DMS114 treated with DMSO at 0.1 percent for 48 hours (cell line): ENCODE data around the gene VPS33B.

Source experiments
- DNase-seq: peaks from one replicate; lab custom pipeline; 2025; ENCODE audit not compliant: unreplicated experiment; lab: John Stamatoyannopoulos, UW

VPS33B gene

DNA sequence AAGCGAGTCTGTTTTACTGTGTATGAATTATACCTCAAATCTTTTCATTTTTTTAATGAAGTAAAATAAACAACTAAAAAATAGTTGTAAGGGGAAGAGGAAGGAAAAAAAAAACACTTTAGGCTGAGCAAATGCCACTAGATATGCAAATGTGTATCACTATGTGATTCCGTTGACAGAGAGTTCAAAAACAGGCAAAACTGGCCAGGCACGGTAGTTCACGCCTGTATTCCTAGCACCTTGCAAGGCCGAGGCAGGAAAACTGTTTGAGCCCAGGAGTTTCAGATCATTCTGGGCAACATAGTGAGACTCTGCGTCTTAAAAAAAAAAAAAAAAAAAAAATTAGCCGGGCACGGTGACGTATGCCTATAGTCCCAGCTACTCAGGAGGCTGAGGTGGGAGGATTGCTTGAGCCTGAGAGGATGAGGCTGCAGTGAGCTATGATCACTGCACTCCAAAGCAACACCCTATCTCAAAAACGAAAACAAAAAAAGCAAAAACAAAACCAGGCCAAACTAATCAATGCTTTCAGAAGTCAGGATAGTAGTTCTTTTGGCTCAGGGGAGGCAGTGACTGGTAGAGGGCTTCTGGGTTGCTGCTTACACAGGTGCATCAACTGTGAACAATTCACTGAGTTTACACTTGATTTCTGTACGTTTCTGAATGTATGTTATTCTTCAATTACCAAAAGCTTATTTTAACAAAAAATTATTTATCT is 35.4 kb downstream of the VPS33B start:
- no peak for DNase-seq

DNA sequence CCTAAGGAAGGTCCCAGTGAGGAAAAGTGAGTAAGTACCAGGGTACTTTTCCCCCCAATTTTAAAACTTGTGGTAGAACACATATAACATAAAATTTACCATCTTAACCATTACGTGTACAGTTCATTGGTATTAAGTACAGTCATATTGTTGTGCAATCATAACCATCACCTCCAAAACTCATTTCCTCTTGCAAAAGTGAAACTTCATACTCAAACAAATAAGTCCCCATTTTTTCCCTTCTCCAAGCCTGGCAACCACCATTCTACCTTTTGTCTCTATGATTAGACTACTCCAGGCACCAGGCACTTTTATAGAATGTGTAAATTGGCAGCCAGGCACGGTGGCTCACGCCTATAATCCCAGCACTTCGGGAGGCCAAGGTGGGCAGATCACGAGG is 40.3 kb downstream of the VPS33B start:
- DNase-seq, result no peak

DNA sequence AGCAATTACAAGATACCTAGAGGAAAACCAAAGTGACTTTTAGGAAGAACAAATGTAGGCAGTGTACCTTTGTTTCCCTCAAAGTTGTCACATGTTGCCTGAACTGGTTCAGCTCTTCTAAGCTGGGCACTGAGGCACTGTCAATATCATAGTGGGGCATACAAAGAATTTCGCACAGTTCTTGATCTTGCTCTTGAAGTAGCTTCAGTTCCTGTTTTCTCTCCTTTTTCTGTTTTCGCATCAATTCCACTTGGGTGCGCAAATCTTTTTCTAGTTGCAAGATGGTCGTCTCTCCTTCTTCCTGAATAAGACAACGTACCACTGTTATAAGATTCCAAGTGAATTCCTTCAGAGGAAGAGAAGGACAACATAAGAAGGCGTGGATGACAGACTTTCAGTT is 40.7 kb downstream of the VPS33B start:
- DNase-seq, result no peak

DNA sequence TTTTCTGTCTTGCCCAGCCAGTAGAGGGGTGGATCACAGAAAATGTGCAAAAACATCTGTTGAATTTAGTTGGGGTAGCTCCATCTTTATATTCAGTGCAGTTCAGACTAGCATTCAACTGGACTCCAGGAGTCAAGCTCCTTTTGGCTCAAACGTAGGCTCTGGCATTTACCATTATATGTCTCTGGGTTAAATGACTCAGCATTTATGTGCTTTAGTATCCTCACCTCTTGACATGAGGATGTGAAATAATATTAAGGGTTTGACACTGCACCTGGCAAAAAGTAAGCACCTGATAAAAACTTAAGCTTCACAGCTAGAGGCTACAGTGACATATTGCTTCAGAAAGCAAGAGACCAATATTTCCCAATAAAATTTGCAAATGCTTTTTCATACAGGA is 42.8 kb downstream of the VPS33B start:
- DNase-seq, result no peak

DNA sequence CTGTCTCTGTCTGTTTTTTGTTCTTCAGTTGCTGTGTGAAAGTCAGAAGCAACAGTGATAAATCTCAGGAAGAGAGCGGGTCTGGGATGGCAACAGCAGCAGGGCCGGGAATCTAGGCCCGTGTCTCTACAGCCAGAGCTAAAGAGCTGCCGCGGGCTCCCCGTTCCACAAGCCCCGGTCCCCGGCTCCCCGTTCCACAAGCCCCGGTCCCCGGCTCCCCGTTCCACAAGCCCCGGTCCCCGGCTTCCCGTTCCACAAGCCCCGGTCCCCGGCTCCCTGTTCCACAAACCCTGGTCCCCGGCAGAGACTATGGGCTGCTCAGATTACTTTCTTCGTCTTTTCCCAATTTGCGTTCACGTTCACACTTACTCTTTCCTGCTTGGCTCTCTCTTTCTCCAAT is 48.2 kb downstream of the VPS33B start:
- no peak for DNase-seq

DNA sequence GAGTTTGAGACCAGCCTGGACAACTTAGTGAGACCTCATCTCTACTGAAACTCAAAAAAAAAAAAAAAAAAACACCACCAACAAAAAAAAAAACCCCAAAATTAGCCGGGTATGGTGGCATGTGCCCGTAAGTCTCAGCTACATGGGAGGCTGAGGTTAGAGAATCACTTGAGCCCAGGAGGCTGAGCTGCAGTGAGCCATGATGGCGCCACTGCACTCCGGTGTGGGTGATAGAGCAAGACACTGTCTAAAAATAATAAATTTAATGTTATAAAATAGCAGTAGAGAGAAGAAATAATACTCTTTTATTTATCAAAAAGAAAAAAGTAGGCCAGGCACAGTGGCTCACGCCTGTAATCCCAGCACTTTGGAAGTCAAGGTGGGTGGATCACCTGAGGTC is 50.3 kb downstream of the VPS33B start:
- DNase-seq, result no peak

DNA sequence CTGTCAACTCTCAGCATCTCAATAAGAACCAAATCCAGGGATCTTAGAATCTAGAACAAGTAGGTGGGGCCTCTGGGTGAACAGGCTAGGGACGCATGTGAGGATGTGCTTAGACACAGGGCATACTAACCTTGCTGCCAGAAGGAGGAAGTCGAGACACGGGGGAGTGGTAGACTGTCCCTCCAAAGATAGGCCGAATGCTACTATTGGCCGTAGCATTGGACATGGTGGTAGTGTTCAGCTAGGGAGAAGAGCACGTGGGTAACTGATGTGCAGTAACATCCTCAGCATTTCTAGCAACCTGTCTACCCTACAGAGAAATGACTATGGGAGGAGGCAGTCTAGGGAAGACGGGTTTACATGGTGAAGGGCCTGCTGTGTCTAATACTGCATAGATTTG is 52.1 kb downstream of the VPS33B start:
- DNase-seq, result no peak

DNA sequence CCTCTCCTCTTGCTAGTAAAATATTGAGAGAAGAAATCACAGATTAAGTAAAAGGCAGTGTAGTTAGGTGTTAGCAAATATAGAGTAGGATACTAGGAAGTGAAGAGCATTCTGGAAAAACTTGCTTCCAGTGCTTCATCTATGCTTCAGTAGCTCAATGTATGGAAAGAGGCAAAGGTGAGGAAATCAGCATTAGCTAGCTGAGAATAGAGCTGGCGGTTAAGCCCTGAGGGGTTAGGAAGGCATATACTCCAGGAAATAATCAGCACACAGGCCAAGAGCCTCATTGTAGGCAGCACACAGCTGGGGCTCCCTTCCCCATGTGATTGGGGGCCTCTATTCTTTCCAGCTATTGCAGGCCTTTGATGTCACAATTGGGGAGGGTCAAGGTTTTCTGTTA is 54.0 kb downstream of the VPS33B start:
- DNase-seq, result no peak

DNA sequence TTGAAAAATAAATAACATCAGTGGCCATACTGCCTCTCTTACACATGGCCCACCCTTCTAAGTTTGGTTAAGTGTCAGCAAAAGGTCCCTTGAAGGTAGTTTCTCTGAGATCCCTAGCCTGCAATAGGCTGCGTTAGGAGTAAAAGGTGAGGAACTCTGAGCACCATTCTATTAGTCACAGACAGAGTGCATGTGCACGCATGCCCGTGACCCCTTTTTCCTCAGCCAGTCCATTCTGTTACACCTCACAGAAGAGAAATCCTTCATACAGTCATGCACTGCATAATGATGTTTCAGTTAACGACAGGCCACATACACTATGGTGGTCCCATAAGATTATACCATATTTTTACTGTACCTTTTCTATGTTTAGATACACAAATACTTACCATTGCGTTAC is 55.2 kb downstream of the VPS33B start:
- no peak for DNase-seq

DNA sequence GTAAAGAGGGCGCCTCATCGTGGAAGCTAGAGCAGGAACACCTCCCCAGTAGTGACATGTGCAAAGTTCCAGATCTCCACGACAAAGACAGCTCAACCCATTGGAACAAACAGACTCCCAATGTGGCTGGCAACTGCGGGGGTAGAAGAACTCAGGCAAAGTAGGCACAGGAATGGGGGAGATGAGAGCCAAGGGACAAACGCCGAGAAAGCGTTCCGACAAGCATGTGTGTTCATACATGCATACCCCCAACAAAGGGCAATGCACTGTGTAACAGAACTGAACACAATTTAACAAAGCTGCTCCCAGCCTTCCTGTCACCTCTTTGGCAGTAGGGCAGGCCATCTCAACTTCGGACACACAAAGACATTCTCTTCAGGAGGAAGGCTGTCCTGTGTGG is 56.1 kb downstream of the VPS33B start:
- DNase-seq, result no peak

DNA sequence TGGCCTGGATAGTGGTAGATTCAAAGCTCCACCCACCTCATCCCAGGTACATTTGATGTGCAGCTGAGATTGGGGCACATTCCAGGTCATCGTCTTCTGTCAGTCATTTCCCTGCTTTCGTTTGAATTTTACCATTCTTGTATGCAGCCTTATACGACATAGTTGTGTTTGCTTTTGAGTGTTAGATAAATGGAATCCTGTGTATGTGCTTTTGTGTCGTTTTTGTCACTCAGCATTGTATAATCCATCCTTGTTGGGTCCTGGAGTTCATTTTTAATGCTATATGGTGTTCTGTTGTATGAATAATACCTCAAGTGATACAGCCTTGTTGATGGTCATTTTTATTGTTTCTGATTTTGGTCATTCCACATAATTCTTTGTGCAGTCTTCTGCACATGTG is 60.4 kb downstream of the VPS33B start:
- DNase-seq, result no peak

DNA sequence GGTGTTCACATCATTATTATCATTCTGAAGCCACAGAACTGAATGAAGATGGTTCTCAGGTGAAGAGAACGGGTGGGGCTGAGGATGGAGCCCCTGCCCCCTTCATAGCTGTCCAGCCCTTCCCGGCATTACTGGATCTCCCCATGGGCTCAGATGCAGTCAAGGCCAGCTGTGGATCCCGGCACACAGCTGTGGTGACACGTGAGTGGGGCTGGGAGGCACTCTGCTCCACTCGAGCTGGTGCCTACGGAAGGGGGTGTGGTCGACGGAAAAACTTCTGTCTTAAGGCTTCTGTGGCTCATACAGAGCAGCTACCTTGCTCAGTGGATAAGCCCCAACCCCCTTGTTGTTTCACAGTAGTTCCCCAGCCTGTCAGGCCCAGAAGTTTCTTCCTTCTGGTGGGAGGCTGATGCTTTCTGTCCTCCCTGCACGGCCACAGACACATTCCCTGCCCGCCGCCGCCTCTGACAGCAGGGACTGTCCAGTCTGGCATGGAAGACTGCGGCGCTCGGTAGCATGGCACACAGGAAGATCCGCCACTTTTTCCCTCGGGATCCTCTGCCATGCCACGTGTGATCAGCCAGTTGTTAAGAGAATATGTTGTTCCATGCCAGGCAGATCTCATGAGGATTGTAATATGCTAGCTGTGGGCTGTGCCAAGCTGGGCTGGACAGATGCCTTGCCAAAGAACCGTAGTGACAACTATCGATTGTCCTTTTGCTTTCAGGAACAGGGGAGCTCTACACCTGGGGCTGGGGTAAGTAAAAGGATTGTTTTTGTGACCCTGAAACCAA is 61.9 kb downstream of the VPS33B start:
- no peak for DNase-seq

DNA sequence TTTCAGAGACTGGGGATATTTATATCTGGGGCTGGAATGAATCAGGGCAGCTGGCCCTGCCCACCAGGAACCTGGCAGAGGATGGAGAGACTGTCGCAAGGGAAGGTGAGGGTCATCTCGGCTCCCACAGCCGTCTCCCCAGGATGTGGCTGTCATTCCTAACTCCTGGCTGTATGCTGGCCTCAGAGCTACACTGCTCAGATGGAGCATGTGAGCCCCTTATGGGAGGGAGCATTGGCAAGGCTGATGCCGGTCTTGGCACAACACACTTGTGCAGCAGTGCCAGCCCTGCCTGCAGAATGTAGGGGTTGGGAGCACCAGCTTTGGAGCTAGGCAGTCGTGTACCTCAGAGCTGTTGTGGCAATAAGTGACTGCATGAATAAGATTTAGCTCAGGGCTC is 62.5 kb downstream of the VPS33B start:
- DNase-seq, result no peak

DNA sequence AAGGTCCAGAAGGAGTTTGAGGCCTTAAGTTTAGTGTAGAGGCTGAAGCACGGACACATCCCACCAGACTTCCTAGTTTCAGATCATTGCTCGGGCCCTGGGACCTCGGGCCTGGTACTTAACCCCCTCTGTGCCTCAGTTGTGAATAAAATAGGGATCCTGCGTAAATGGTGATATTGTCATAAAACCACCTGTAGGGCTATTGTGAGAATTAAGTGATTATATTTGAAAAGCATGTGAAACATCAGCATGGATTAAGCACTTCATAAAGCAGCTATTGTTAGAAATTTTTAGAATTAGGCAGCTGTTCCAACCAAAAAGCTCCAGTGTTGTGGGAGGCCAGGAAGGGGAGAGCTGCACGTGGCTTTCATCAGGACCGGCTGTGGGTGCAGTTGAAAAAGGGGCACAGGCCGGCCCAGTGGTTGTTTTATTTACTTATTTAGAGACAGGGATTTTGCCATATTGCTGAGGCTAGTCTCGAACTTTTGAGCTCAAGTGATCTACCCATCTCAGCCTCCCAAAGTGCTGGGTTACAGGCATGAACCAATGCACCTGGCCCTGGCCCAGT is 63.3 kb downstream of the VPS33B start:
- DNase-seq, result no peak

DNA sequence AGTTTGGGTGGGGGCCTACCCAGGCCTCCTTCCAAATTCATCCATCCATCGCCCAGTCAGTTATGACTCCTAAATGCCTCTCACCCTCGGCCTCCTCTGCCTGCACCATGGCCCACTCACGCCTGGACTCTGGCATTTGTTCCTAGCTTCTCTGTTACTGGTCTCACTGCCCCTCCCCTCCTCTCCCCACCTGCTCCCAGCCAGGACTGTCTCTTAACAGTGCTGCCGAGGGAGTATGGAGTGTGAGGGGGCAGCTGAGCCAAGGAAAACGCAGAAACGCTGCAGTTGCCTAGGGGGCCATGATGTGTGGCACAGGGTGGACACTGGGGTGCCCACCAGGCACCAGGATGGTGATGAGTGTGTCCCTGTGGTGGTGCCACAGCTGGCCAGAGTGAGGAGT is 64.6 kb downstream of the VPS33B start:
- no peak for DNase-seq

DNA sequence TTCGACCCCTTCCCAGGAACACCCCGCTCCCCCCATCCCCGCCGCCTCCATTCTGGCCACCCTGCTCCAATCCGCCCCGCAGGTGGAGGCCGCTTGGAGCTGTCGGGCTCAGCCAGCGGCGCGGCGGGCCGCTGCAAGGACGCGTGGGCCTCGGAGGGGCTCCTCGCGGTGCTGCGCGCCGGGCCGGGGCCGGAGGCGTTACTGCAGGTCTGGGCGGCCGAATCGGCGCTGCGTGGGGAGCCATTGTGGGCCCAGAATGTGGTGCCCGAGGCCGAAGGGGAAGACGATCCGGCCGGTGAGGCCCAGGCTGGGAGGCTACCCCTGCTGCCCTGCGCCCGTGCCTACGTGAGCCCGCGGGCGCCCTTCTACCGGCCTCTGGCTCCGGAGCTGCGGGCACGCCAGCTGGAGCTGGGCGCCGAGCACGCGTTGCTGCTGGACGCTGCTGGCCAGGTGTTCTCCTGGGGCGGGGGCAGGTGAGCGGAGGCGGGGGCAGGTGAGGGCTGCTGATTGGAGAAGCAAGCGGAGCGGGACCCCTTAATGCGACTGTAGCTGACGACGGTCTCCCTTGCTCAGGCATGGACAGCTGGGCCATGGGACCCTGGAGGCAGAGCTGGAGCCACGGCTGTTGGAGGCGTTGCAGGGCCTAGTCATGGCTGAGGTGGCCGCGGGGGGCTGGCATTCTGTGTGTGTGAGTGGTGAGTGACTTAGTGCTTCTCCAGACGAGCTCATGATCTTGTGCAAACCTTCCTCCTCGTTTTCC is 65.2 kb downstream of the VPS33B start:
- no peak for DNase-seq

DNA sequence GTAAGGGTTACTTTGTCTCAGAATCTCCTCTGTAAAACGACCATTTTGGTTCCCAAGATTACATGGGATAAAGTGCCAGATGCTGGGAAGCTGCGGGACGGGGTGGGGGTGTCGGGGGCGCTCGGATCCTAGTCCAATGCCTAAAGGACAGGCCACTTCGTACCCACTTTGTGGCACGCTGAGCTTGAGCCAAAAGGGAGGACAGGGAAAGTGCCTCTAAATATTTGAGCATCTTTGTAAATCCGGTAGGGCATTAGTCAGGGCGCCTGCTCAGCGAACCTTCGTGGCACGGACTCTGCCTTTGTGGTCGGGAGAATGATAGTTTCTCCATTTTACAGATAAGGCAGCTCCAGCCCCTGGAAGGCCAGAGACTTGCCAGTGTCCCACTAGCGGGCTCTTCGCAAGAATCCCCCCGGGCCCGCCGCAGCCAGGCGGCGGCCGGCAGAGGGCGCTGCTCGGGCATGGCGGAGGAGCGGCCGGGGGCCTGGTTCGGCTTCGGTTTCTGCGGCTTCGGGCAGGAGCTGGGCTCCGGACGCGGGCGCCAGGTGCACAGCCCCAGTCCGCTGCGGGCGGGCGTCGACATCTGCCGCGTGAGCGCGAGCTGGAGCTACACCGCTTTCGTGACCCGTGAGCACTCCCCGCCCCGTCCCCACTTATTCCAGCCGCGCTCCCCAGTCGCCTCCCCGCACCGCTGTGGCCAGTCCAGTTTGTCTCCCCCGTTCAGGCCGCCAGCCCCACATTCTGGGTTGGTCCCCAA is 65.9 kb downstream of the VPS33B start:
- DNase-seq, result no peak

DNA sequence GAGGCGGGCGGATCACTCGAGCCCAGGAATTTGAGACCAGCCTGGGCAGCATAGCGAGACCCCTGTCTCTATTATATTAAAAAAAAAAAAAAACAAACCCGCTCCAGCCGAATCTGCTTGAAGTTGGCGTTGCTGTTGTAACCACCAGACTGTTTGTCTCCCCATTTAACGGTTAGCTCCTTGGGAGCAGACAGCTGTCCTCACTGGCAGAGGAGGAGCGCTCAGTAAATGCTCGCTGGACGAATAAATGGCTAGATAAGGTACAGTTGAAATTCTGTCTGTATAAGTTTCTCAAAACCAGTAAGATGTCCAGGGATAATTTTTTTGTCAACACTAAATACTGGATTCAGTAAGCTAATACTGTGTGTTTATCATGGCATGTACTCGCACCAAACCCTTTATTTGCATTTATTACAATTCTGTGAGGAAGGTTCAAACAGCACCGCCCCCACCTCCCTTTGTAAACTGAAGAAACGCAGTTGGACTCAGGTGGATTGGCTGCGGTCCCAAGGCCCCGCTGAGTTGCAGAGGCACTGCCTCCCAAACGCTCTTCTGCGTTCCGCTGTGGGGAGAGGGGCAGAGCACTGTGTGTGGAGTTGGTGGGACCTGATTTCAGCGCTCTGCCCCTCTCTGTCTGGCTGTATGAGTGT is 66.6 kb downstream of the VPS33B start:
- no peak for DNase-seq

DNA sequence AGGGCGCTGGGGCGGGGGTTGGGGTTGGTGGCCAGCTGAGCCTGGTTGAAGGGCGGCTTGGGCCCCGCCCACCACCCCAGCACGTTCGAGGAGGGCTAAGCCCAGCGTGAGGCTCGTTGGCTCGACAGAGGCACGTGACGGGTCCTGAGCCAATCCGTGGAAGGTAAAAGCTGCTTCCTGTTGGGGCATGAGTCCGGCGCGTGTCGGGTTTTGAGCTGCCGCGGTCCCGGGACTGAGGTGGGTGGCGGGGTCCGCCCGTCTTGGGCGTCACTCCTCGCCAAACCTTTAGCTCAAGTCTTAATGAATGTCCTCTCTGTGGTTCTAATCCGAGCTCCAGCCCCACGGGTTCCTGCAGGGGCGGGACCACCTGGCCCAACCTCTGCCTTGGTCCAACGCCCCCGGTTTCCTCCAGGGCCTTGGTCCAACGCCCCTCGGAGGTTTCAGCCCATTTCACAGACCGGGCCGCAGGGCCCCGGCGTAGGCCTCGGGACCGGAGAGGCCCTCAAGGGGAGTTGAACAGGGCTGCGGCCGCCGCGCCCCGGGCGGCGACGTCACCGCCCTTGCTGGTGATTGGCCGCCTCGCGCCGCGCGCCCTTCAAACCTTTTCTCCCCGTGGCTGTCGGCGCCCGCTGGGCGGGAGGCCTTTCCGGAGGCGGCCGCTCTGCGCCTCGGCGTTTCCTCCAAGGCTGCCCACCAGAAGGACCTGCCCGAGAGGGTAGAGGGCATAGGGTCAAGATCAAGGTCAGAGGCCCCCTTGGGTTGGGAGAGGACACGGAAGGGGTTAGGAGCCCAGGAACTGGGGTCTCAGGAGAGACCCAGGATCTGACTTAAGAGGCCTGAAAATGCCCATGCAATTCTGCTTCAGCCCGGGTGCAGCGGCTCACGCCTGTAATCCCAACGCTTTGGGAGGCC is 67.4 kb downstream of the VPS33B start, which contains the start of gene RCCD1:
TSS of gene RCCD1 (plus strand) at position 173 of the 912 bp plus-strand sequence. CDS start 1,851 bp downstream, outside the sequence.
- peak; percentile 96 for DNase-seq
